ENCODE data around the gene ENTPD8.

The ENTPD8 gene

GRCh38 chr9:137398561-137399468 lies 42.3 kb downstream of the ENTPD8 start:
- TF ChIP-seq CTCF (conservative IDR thresholded peaks at IDR 0.05; ENCODE audit: low read depth, low read length), result no peak
- no peak overlapping the region for H3K4me3 ChIP-seq (ENCODE audit: low read length)
- no peak for DNase-seq (ENCODE audit: low read depth)

GRCh38 chr9:137397675-137398423 lies 43.3 kb downstream of the ENTPD8 start:
- no peak for TF ChIP-seq CTCF (conservative IDR thresholded peaks at IDR 0.05; ENCODE audit: low read depth, low read length)
- DNase-seq (ENCODE audit: low read depth), result no peak
- H3K4me3 ChIP-seq (ENCODE audit: low read length), result no peak overlapping the region

GRCh38 chr9:137396634-137397367 lies 44.4 kb downstream of the ENTPD8 start:
- TF ChIP-seq CTCF (conservative IDR thresholded peaks at IDR 0.05; ENCODE audit: low read depth, low read length), result no peak
- H3K4me3 ChIP-seq (ENCODE audit: low read length), result no peak overlapping the region
- DNase-seq (ENCODE audit: low read depth), result no peak

GRCh38 chr9:137396227-137396626 lies 44.9 kb downstream of the ENTPD8 start:
- no peak for TF ChIP-seq CTCF (conservative IDR thresholded peaks at IDR 0.05; ENCODE audit: low read depth, low read length)
- H3K4me3 ChIP-seq (ENCODE audit: low read length), result no peak overlapping the region
- DNase-seq (ENCODE audit: low read depth), result peak; percentile 73

GRCh38 chr9:137395666-137396010 lies 45.5 kb downstream of the ENTPD8 start:
- no peak for DNase-seq (ENCODE audit: low read depth)
- TF ChIP-seq CTCF (conservative IDR thresholded peaks at IDR 0.05; ENCODE audit: low read depth, low read length), result no peak
- no peak overlapping the region for H3K4me3 ChIP-seq (ENCODE audit: low read length)

- TF ChIP-seq CTCF (conservative IDR thresholded peaks at IDR 0.05; ENCODE audit: low read depth, low read length), result no peak
- DNase-seq (ENCODE audit: low read depth), result no peak
- no peak overlapping the region for H3K4me3 ChIP-seq (ENCODE audit: low read length)
These were observed 46.1 kb downstream of the ENTPD8 start for GRCh38 chr9:137394866-137395665.
